ENCODE measurements around the gene PRKAA2.

PRKAA2 gene

DNA sequence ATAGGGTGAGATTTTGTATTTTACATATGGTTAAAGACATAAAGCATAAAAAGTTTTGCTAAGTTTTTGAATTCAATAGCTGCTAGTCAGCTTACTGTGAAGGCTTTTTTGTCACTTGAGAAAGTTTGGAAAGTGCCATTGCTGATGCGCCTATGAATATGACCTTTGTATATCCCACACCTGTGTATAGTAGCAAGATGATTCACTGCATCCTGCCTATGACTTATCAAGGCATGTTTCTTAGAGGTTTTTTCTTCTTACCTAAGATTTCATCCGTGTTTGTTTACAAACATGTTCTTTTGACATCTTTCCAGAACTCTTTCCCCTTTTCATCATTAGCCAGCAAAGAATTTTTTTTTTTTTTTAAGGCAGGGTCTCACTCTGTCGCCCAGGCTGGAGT, 51.5 kb downstream of the PRKAA2 start:
- ChIA-PET POLR2A (no interaction called here), CTCF (interaction anchor here (1.0 to 1.6 kb wide), 2 partner anchors 12 to 13 kb away, joined by 4 to 6 read pairs; no protein-coding TSS in a partner anchor)
- no peak for TF ChIP-seq CTCF (IDR thresholded peaks at IDR 0.05; ENCODE audit: insufficient read depth, low read length, missing control alignments)

DNA sequence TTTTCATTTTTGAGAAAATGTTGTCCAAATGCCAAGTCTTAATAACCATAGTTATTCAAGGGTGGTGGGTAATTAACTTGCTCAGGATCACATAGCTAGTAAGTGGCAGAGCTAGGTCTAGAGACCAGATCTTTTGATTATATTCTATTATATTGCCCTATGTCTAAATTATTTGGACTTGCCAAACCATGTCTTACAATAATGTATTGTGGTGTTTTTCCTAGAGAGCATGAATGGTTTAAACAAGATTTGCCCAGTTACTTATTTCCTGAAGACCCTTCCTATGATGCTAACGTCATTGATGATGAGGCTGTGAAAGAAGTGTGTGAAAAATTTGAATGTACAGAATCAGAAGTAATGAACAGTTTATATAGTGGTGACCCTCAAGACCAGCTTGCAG, 58.6 kb downstream of the PRKAA2 start:
- no peak for DNase-seq (ENCODE audit: low read depth, low spot score)
- no peak for TF ChIP-seq CTCF (IDR thresholded peaks at IDR 0.05; ENCODE audit: insufficient read depth, low read length, missing control alignments)
- no peak overlapping the region for H3K4me3 ChIP-seq (ENCODE audit: low read depth, low read length)
- ChIA-PET CTCF (interaction anchor here (1.0 kb wide), 2 partner anchors 118 kb away, joined by 3 read pairs; no protein-coding TSS in a partner anchor), POLR2A (no interaction called here)

More for the DNA sequence above, 51.5 kb downstream of the PRKAA2 start:
- no peak for DNase-seq (ENCODE audit: low read depth, low spot score)
- H3K4me3 ChIP-seq (ENCODE audit: low read depth, low read length): no peak overlapping the region

GRCh38 chr1:56707379-56707778, 62.3 kb downstream of the PRKAA2 start:
- POLR2A ChIA-PET: no interaction called here
- no peak for DNase-seq (ENCODE audit: low read depth, low spot score)
- CTCF ChIA-PET: no interaction called here
- TF ChIP-seq CTCF (IDR thresholded peaks at IDR 0.05; ENCODE audit: insufficient read depth, low read length, missing control alignments): no peak
- H3K4me3 ChIP-seq (ENCODE audit: low read depth, low read length): no peak overlapping the region

DNA sequence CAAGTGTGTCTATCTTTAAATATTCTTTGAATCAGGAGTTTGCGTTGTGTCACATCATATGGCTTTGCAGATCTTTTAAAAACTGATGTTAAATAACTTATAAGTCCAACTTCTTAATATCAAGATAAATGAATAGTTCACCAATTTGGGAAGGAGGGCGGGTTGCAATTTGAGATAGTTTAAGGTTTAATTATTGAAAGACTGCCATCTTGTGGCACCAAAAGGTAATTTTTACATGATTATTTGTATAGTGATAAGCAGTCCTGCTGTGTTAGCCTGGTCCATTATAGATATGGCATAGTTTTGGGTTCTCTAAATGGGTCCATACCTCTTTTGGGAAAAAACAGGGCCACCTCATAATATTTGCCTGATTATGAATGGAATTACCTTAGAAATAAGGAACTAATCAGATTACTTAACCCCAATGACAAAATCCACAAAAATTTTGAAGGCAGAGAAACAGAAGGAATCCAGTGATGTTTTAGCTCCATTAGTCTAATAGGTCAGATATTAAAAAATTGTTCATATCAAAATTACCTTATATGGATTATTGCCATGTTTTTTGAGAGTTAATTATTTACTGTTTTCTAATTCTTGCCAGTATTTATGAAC, 64.3 kb downstream of the PRKAA2 start:
- H3K4me3 ChIP-seq (ENCODE audit: low read depth, low read length): no peak overlapping the region
- POLR2A ChIA-PET: no interaction called here
- CTCF ChIA-PET: interaction anchor here (0.7 to 4.2 kb wide), 33 partner anchors 9 to 1429 kb away, joined by 3 to 37 read pairs (median 4); partner anchors contain the start of genes FYB2, PLPP3 and PRKAA2
- peak; percentile 14 for TF ChIP-seq CTCF (IDR thresholded peaks at IDR 0.05; ENCODE audit: insufficient read depth, low read length, missing control alignments)
- peak; percentile 10 for DNase-seq (ENCODE audit: low read depth, low spot score)

- CTCF ChIA-PET: interaction anchor here (0.7 to 4.2 kb wide), 22 partner anchors 8 to 1429 kb away, joined by 3 to 37 read pairs (median 5); partner anchors contain the start of genes FYB2 and PRKAA2
Observed at GRCh38 chr1:56709995-56710394, 64.9 kb downstream of the PRKAA2 start.

More at GRCh38 chr1:56709995-56710394, 64.9 kb downstream of the PRKAA2 start:
- no peak for DNase-seq (ENCODE audit: low read depth, low spot score)
- POLR2A ChIA-PET: no interaction called here
- H3K4me3 ChIP-seq (ENCODE audit: low read depth, low read length): no peak overlapping the region
- no peak for TF ChIP-seq CTCF (IDR thresholded peaks at IDR 0.05; ENCODE audit: insufficient read depth, low read length, missing control alignments)

Data from AG04449 (cell line).